ENCODE data around the gene ZNF282.

ZNF282 gene

DNA sequence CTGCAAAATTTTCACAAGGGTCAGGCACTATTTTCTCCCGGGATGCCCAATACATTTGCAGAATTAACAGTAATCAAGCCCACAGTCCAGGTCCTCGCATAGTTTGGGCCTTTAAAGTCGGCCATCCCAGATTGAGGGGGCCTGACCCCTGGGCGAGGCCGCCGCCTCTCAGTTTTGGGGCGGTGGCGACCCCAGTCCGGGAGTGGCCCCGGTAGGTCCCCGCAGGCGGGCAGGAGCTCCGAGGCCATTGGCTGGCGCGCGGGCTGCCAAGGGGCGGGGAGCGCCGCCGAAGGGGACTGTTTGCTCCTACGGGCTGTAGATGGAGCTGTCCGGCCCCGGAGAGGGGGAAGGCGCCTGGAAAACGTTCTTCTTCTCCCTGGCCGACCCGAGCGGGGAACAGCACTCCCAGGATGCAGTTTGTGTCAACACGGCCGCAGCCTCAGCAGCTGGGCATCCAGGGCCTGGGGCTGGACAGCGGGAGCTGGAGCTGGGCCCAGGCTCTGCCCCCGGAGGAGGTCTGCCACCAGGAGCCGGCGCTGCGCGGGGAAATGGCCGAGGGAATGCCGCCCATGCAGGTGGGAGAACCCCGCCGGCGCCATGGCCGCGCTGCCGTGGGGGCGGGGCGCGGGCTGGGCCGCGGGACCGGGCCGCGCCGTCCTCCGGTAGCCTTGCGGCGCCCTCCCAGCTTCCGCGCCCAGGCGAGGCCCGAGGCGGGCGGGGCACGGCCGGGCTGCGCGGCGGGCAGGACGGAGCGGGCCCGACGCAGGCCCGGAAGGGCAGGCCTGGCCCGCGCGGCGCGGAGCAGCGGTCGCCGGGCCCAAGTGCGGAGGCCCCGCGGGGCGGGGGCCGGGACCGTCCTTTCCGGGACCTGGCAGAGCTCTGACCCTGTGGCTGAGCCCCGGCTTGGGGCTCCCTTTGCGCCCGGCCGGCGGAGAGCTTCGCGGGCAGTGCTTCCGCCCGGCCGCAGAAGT lies at the start of gene ZNF282:
TSS of gene ZNF282 (plus strand) at position 367 of the 971 bp plus-strand sequence. CDS start at position 411, 44 bp downstream.
- peak; percentile 34 to 59 for DNase-seq (ENCODE audit: low read depth in 1 of 2, low spot score in 1 of 2)

DNA sequence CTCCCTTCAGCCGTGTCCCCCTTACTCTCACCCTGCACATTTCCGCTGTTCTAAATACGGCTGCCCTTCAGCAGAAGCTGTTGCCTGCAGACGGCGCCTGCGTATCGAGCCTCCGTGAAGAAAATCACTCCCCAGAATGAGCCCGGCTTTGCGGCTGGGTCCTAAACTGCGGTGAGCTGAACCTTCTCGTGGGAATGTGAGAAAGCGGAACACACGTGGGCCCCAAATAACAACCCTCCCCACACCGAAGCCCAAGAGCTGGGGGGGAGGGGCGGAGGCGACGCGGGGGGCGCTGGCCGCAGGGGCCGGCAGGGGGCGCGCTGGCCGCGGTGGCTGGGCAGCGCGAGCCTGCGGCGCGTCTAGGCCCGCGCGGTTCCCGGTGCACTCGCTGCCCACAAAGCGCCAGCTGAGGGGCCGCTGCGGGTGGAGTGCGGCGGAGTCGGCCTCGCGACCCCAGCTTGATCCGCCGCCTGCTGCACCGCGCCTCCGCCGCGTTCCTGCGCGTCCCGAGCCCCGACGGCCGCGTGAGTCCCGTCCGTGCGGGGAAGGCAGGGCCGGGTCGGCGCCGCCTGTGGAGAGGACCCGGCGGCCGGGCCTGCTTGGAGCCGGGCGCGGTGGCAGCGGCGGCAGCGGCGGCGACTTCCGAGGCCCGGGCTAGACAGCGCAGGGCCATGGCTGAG lies 48.1 kb upstream of the ZNF282 start, which contains the start of gene ZNF398:
TSS of gene ZNF398 (plus strand) at position 382 of the 680 bp plus-strand sequence. CDS start at position 672, 290 bp downstream.
- peak; percentile 69 to 75 for DNase-seq (ENCODE audit: low read depth in 1 of 2, low spot score in 1 of 2)

DNA sequence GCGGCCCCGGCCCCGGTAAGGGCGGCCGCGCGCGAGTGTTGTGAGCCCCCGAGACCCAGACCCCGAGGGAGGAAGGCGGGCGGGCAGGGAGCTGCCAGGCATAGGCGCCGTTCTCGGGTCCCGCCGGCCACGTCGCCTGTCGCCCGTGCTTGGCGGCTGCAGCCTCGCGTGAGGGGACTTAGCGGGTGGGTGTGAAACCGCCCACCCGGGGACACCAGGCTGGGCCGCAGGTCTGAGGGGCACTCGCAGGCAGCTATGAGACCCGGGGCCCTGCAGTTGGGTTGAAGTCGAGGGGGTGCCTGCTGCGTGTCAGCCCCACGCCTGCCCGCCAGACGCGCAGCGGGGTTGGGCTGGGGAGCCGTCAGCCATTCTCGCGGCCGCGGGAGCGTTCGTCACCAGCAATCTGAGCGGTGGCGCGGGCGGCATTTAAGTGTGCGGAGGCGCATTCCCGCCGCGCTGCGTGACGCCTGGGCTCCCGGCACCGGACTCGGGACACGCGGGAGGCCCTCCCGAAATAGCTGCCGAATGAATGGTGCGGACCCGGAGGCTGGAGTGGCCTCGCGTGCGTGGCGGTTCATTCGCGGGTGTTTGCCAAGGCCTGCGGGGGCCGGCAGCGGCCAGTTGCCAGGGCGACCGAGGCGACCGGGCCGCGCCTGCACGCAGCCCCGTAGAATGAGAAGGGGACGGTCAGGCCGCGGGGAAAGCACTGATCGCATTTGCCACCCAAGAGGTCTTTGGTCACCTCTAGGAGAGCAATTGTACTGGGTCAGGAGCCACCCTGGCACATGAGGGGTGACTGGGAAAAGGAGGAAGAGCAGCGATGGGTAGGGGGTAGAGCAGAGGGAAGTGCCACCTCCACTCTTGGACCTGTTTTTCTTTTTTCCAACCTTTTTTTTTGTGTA lies 47.3 kb upstream of the ZNF282 start:
- DNase-seq (ENCODE audit: low read depth in 1 of 2, low spot score in 1 of 2): peak; percentile 43 to 45

- DNase-seq (ENCODE audit: low read depth in 1 of 2, low spot score in 1 of 2): no peak
These were observed 44.4 kb upstream of the ZNF282 start for GRCh38 chr7:149150981-149151380.

DNA sequence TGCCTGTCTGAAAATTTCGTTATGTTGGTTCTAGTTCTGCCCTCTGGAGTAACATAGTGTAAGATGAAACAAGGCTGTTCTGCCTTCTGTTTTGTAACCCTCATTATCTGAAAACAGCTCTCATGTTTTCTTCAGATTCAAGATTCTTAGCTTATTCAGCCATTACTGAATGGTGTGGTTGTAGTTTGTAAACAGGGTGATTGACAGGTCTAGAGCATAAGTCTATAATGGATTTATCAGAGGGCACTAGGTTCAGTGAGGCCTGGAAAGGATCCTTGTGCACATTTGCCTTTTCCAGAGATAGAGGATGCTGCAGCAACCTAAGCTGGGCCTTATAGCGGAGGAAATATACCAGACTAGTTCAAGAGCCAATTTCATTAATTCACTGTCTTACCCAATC lies 42.0 kb upstream of the ZNF282 start:
- DNase-seq (ENCODE audit: low read depth in 1 of 2, low spot score in 1 of 2): no peak

DNA sequence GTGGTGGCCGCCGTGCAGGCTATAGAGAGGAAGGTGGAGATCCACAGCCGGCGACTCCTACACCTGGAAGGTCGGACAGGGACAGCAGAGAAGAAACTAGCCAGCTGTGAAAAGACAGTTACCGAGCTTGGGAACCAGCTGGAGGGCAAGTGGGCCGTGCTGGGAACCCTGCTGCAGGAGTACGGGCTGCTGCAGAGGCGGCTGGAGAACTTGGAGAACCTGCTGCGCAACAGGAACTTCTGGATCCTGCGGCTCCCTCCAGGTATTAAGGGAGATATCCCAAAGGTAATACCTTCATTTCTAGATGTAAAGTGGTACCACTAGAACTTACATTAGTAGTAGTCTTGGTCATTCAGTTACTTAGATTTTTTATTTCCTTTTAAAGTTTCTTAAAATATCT lies 41.3 kb upstream of the ZNF282 start:
- DNase-seq (ENCODE audit: low read depth in 1 of 2, low spot score in 1 of 2): no peak

GRCh38 chr7:149156898-149157297 lies 38.4 kb upstream of the ZNF282 start:
- no peak for DNase-seq (ENCODE audit: low read depth in 1 of 2, low spot score in 1 of 2)

- no peak for DNase-seq (ENCODE audit: low read depth in 1 of 2, low spot score in 1 of 2)
These were observed 34.0 kb upstream of the ZNF282 start for GRCh38 chr7:149161241-149161848.

DNA sequence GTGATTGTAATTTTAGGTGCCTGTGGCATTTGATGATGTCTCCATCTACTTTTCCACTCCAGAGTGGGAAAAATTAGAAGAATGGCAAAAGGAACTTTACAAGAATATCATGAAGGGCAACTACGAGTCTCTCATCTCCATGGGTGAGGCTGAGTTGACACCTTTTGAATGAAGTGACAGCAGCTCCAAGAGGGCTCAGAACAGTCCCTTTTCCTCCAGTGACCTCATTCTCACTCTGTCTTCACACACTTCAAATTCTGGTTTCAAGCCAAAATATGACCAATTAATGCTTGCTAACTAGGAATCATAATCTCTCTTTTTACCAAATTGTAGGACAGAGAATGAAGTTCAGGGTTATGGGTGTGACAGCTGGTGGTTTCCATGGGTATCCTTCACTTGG lies 29.2 kb upstream of the ZNF282 start:
- DNase-seq (ENCODE audit: low read depth in 1 of 2, low spot score in 1 of 2): no peak

GRCh38 chr7:149166630-149167352 lies 28.6 kb upstream of the ZNF282 start:
- no peak for DNase-seq (ENCODE audit: low read depth in 1 of 2, low spot score in 1 of 2)

GRCh38 chr7:149171892-149172533 lies 23.3 kb upstream of the ZNF282 start:
- DNase-seq (ENCODE audit: low read depth in 1 of 2, low spot score in 1 of 2): no peak

DNA sequence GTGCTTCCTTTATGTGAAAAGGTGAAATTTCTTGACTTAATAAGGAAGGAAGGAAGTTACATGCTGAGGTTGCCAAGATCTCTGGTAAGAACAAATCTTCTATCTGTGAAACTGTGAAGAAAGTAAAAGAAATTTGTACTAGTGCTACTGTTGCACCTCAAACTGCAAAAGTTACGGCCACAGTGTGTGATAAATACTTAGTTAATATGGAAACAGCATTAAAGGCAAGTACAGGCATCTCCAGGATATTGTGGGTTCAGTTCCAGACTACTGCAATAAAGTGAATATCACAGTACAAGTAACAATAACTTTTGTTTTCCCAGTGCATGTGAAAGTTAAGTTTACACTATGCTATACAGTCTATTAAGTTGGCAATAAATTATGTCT lies 22.8 kb upstream of the ZNF282 start:
- no peak for DNase-seq (ENCODE audit: low read depth in 1 of 2, low spot score in 1 of 2)

DNA sequence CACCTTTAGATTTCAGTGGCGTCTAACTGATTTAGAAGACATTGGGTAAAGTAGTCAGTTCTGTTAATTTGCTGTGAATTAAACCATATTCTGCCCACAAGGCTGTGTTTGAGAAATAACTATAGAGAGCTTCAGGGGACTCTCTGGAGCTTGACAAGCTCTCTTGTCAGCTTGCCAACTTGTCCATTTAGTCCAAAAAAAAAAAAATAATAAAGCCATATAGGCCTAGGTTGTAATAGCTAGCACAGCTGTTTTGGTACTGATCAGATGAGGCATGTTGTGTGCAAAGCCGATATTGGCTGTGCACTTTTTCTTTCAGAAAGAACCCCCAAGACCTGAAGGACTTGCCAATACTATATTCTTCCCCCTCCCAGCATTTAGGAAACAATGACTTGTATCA lies 20.2 kb upstream of the ZNF282 start:
- no peak for DNase-seq (ENCODE audit: low read depth in 1 of 2, low spot score in 1 of 2)

DNA sequence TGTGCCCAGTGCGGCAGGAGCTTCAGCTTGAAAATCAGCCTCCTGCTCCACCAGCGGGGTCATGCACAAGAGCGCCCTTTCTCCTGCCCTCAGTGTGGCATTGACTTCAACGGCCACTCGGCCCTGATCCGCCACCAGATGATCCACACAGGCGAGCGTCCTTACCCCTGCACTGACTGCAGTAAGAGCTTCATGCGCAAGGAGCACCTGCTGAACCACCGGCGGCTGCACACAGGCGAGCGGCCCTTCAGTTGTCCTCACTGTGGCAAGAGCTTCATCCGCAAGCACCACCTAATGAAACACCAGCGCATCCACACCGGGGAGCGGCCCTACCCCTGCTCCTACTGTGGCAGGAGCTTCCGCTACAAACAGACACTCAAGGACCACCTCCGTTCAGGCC lies 16.1 kb upstream of the ZNF282 start:
- no peak for DNase-seq (ENCODE audit: low read depth in 1 of 2, low spot score in 1 of 2)

DNA sequence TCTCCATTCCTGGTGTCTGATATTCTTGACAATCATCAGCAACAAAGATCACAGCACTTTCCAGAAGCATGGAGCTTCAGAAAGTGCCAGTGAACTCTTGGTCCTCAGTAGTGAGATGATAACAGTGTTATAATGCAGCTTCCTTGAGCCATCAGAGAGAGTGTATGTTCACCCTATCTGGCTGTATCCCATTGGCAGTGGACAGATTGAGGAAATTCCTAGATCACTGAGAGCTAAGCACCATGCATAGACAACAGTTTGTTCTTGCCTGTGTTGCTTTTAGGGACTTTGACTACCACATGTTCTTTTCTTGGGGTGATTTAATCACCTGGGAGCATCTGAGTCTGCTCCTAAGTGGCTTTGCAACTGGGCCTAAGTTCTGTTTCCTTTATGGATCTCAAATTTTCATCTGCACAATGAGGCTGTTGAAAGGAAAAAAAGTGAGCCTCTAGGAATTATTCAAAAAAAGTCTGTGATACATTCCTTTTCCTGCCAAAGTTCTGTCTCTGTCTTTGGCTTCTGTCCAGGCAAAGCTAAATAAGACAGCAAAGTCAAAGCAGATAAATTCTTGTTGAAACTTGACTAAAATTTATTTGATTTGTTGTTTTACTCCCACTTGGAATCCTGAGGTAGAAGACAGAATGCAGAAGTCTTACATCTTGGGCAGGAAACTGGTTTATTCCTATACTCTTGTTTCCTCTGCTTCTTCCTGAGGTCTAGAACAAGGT lies 14.5 kb upstream of the ZNF282 start:
- no peak for DNase-seq (ENCODE audit: low read depth in 1 of 2, low spot score in 1 of 2)

DNA sequence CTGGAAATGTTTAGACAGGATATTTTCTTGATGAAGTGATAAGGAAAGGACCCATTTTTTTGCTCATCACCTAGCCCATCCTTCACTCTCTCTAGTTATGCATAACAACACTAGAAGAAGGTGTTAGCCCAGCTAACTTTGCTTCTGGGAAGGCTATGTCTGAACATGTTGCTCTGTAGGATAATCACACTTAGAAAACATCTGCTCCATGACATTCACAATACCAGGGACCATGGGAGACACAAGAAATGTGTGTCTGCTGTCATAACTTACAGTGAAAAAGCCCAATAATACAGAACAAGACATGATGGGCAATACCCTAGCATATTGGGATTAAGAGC lies 13.9 kb upstream of the ZNF282 start:
- DNase-seq (ENCODE audit: low read depth in 1 of 2, low spot score in 1 of 2): no peak

DNA sequence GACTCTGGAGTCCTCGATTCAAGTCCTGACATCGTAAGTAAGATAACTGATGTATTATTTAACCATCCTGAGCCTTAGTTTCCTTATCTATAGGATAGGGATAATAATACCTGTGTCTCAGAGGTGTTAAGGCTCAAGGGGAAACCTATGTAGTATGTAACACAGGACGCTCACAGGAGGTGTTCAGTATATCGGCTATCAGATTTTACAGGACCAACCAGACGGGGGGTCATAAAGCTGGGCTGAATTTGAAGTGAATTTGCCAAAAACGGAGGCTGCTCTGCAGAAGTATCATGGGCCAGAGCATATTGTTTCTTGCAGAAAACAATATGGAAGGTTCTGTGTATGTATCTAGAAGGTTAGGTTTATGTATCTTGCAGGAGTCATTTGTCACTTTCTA lies 11.1 kb upstream of the ZNF282 start:
- no peak for DNase-seq (ENCODE audit: low read depth in 1 of 2, low spot score in 1 of 2)

DNA sequence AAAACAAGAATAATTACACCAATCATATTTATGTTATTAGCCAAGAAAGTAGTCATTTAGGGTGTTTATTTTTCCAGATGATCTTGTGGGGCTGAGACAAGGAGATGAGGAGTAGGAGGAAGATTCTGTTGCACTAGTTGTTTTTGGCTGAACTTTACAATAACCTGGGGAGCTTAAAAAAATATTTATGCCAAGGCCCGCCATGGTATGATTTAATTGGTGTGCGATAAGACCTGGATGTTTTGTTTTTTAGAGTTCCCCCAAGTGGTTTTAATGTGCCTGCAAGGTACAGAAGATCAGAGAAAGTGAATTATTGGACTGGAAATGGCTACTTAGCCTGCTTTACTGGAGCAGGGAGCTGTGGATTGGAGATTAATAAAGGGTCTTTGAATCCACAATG lies 7.1 kb upstream of the ZNF282 start:
- no peak for DNase-seq (ENCODE audit: low read depth in 1 of 2, low spot score in 1 of 2)

DNA sequence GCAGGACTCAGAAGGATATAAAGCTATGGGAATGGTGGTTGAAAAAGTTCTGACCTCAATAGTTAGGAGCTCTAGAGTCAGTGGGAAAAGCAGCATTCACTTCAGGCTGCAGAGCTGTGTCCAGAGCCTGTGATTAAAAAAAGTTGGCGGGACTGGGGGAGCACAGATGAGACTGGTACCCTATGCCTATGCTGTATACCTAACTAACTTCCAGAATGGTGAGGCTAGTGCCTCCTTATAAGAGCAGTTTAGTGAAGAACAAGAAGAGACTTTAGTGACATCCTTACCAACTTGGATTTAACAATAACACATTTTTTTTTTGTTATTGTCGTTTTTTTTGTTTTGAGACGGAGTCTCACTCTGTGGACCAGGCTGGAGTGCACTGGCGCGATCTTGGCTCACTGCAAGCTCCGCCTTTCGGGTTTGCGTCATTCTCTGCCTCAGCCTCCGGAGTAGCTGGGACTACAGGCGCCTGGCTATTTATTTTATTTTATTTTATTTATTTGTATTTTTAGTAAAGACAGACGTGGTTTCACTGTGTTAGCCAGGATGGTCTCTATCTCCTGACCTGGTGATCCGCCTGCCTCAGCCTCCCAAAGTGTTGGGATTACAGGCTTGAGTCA lies 6.6 kb upstream of the ZNF282 start:
- DNase-seq (ENCODE audit: low read depth in 1 of 2, low spot score in 1 of 2): no peak

Measured in stimulated activated CD4-positive, alpha-beta T cell treated with anti-CD3 and anti-CD28 coated beads, Interleukin-15, amount 100 ng/mL, for 1 hour (primary cell).